HUES48 (cell line): ENCODE data around the gene UBE2O.

Experiments
- H3K27ac ChIP-seq: one replicate; pipeline ENCODE4 v1.7.0; 2013; ENCODE audit warnings: low read depth, low read length, inconsistent platforms
- H3K27me3 ChIP-seq: 2 replicates; pipeline ENCODE4 v1.6.1; 2013; ENCODE audit warnings: mild to moderate bottlenecking, low read length; ENCODE audit not compliant: control insufficient read depth, insufficient read depth
- H3K36me3 ChIP-seq: 2 replicates; pipeline ENCODE4 v1.6.1; 2013; ENCODE audit warnings: low read length; ENCODE audit not compliant: control insufficient read depth, insufficient read depth
- H3K4me1 ChIP-seq: 2 replicates; pipeline ENCODE4 v1.6.1; 2013; ENCODE audit warnings: mild to moderate bottlenecking, low read length; ENCODE audit not compliant: control insufficient read depth, insufficient read depth
- H3K4me3 ChIP-seq: 2 replicates; pipeline ENCODE4 v1.5.1; 2013; ENCODE audit warnings: mild to moderate bottlenecking, low read depth, low read length
- H3K9ac ChIP-seq: 2 replicates; pipeline ENCODE4 v1.6.1; 2013; ENCODE audit warnings: mild to moderate bottlenecking, low read depth, low read length, moderate library complexity
- H3K9me3 ChIP-seq: 2 replicates; pipeline ENCODE4 v1.6.1; 2013; ENCODE audit warnings: low read length; ENCODE audit not compliant: control insufficient read depth, insufficient read depth

Gene UBE2O

GRCh38 chr17:76411247-76411646 is 41.7 kb downstream of the UBE2O start:
- no peak overlapping the region for H3K27ac ChIP-seq
- peaks cover 20% of the 10 kb centered on the region for H3K36me3 ChIP-seq
- H3K4me3 ChIP-seq = no peak overlapping the region
- peaks cover 7% of the 10 kb centered on the region; the same call in 1 of the 2 replicates for H3K4me1 ChIP-seq
- H3K9ac ChIP-seq = no peak overlapping the region
- H3K27me3 ChIP-seq = no peaks in the 10 kb centered on the region
- no peaks in the 10 kb centered on the region for H3K9me3 ChIP-seq

GRCh38 chr17:76410328-76410965 is 42.5 kb downstream of the UBE2O start:
- Histone ChIP-seq H3K27me3 (no peaks in the 10 kb centered on the region), H3K9ac (no peak overlapping the region), H3K4me1 (peaks cover 7% of the 10 kb centered on the region; the same call in 1 of the 2 replicates), H3K4me3 (no peak overlapping the region), H3K36me3 (peaks cover 15% of the 10 kb centered on the region), H3K9me3 (no peaks in the 10 kb centered on the region), H3K27ac (no peak overlapping the region)

GRCh38 chr17:76408037-76408849 is 44.7 kb downstream of the UBE2O start:
- no peaks in the 10 kb centered on the region for H3K27me3 ChIP-seq
- H3K36me3 ChIP-seq = peaks cover 37% of the 10 kb centered on the region
- H3K9me3 ChIP-seq = no peaks in the 10 kb centered on the region
- no peak overlapping the region for H3K27ac ChIP-seq
- H3K4me3 ChIP-seq = no peak overlapping the region
- H3K4me1 ChIP-seq = no peaks in the 10 kb centered on the region
- H3K9ac ChIP-seq = no peak overlapping the region

- Histone ChIP-seq H3K9me3 (no peaks in the 10 kb centered on the region), H3K9ac (no peak overlapping the region), H3K4me3 (no peak overlapping the region), H3K27ac (no peak overlapping the region), H3K27me3 (no peaks in the 10 kb centered on the region), H3K4me1 (no peaks in the 10 kb centered on the region), H3K36me3 (peaks cover 41% of the 10 kb centered on the region)
These were observed 45.4 kb downstream of the UBE2O start for GRCh38 chr17:76407509-76407908.

DNA sequence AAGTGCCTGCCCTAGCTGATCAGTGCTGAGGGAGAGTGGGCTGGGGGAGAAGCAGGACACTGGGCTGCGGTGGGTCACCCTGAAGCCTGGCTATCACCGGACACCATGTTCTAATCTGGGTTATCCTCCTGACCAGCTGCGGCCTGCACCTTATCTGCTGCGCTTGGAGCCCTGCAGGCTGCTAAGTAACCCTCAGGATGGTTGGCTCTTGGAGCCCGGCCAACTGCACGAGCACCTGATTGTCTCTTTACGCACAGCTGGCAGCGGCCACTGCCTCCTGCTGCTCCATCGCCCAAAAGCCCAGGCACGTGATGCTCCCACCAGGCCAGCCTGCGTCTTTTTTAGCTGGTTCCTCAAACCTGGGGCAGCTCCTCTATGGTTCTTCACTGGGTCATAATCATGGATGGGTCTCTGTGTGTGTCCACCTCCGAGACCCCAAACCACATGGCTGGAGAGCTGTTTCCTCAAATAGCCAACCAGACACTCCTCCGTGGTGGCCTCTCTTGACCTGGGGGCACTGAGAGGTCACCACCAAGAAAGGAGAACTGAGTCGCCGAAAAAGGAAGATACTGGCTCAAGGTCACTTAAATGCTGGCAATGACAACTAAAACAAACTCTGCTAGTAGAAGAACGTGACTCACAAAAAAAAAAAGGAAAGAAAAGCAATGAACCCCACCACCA is 46.8 kb downstream of the UBE2O start:
- no peak overlapping the region for H3K27ac ChIP-seq
- H3K4me3 ChIP-seq = no peak overlapping the region
- H3K36me3 ChIP-seq = peaks cover 51% of the 10 kb centered on the region
- H3K9ac ChIP-seq = no peak overlapping the region
- no peaks in the 10 kb centered on the region for H3K27me3 ChIP-seq
- H3K4me1 ChIP-seq = no peaks in the 10 kb centered on the region
- H3K9me3 ChIP-seq = no peaks in the 10 kb centered on the region

GRCh38 chr17:76405607-76405966 is 47.4 kb downstream of the UBE2O start:
- Histone ChIP-seq H3K9me3 (no peaks in the 10 kb centered on the region), H3K36me3 (peaks cover 56% of the 10 kb centered on the region), H3K9ac (no peak overlapping the region), H3K4me3 (no peak overlapping the region), H3K27me3 (no peaks in the 10 kb centered on the region), H3K27ac (no peak overlapping the region), H3K4me1 (no peaks in the 10 kb centered on the region)

DNA sequence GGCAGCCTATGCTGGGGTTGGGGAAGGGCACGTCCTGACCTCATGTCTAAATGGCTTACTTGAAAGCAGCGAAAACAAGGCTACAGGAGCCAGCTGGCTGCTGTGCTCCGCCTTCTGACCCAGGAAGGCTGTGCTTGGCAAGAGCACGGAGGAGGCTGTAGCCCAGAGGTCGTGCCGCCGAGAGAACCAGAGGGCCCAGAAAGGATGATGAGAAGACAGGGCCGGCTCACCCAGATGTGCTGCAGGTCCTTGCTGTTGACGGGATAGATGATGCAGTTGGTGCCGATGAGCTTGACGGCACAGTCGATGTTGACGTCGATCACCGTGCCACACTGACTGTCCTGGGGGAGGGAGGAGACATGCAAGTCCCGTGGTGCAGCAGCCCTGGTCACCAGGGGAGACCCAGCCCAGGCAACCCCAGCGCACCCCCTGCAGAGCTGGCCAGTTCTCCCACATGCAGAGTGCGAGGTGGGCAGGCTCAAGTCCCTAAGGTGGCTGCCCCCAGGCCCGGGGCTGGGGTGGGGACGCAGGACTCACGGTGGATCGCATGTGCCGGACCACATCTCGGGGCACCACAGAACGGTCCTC is 47.9 kb downstream of the UBE2O start:
- Histone ChIP-seq H3K27me3 (no peaks in the 10 kb centered on the region), H3K9ac (no peak overlapping the region), H3K4me3 (no peak overlapping the region), H3K27ac (no peak overlapping the region), H3K9me3 (no peaks in the 10 kb centered on the region), H3K36me3 (peaks cover 57% of the 10 kb centered on the region), H3K4me1 (no peaks in the 10 kb centered on the region)

DNA sequence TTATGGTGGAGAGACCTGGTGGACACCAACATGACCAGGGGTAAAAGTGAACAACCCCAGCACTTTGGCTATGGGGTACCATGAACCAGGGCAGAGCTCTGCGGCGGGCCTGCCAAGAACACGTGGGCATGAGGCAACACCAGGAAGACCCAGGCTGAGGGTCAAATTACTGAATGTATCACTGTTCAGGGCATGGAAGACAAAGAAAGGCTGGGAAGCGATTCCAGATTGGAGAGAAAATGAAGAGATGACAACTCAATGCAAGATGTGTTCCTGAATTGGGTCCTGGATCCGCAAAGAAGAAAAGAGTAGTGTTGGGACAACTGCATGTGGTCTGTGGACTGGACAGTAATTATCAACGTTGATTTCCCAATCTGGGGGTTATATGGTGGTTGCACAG is 48.7 kb downstream of the UBE2O start:
- Histone ChIP-seq H3K4me3 (no peak overlapping the region), H3K27ac (no peak overlapping the region), H3K36me3 (peaks cover 60% of the 10 kb centered on the region), H3K9me3 (no peaks in the 10 kb centered on the region), H3K4me1 (no peaks in the 10 kb centered on the region), H3K27me3 (no peaks in the 10 kb centered on the region), H3K9ac (no peak overlapping the region)

DNA sequence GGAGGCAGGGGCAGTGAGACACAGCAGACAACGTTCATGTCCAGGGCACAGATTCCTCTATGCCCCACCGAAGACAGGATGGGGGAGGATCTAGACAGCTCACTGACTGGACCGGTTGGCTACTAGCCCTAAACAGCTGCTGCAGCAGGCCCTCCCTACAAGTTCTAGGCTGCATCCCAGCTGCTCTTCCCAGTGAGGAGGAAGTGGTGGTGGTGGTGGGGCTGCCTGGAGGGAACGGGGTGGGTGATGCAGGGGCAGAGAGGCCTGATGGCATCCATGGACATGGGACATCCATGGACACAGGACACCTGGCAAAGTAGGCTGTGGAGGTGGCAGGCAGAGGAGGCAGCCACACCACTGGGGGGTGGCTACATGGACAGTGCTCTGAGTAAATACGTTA is 50.2 kb downstream of the UBE2O start:
- Histone ChIP-seq H3K4me1 (no peaks in the 10 kb centered on the region), H3K36me3 (peaks cover 76% of the 10 kb centered on the region)

DNA sequence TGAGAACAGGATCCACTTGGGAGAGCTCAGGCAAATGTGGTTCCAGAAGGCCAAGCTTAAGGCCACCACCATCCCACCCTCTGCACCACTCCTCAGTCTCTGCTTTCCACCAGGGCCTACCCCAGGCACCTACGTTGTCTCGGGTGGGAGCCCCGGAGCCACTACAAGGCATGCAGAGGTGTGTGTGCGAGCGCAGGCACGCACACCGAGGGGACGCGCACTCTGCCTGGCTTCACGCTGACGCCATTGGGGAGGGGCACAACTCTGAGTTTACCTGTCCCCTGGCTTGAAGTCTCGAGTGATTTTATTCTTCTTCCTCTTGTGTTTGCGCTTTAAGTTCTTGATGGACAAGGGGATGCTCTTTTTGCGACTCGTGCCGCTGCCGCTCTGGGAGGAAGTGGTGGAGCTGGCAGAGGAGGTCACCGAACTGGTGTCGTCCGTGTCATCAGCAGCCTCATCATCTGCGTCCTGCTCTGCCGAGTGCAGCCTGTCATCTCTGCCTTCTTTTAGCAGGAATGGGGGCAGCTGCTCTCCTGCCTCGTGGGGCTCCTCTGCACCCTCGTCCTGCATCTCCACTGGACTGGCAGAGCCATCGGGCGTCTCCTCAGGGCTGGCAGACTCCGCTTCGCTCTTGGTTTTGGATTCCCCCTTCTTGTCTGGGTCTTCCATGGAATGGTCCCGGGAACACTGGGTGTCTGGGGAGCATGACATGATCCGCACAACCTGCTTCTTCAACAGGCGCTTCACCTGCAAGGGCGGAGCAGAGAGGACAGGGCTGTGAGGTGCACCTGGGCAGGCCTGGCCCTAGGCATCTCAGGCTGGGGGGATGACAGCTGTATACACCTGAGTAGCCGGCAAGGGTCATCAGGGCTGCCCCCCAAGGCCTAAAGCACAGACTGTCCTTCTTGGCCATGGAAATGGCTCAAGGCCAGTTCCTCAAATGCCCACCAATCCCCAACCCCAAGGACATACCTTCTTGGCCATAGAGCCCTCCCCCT is 53.5 kb downstream of the UBE2O start:
- Histone ChIP-seq H3K9ac (no peak overlapping the region), H3K36me3 (peaks cover 92% of the 10 kb centered on the region), H3K27me3 (no peaks in the 10 kb centered on the region), H3K4me1 (no peaks in the 10 kb centered on the region), H3K27ac (no peak overlapping the region), H3K4me3 (no peak overlapping the region), H3K9me3 (no peaks in the 10 kb centered on the region)

More for the DNA sequence above, 50.2 kb downstream of the UBE2O start:
- no peak overlapping the region for H3K27ac ChIP-seq
- no peaks in the 10 kb centered on the region for H3K9me3 ChIP-seq
- no peak overlapping the region for H3K4me3 ChIP-seq
- no peak overlapping the region for H3K9ac ChIP-seq
- H3K27me3 ChIP-seq = no peaks in the 10 kb centered on the region
